ENCODE data around the gene MCC.
A peak's percentile ranks its signal among the peaks of the same experiment; 100 is the strongest.

MCC gene

GRCh38 chr5:113487781-113488644 is at the start of gene MCC:
Gene MCC, minus strand, starts transcription at chr5:113488453.
- peak within 1 kb of the TSS; percentile 78 for H3K4me3 ChIP-seq (ENCODE audit: low read length)
- peaks cover 6% of the 10 kb centered on the region for H3K9me3 ChIP-seq (ENCODE audit: control insufficient read depth, low read depth, low read length)
- H3K27me3 ChIP-seq (ENCODE audit: control insufficient read depth, insufficient read depth, low read length), result peaks cover 46% of the 10 kb centered on the region
- H3K27ac ChIP-seq (ENCODE audit: low read length), result no peak within 1 kb of the TSS
- H3K36me3 ChIP-seq (ENCODE audit: control insufficient read depth, low read depth, low read length), result no peaks in the 10 kb centered on the region
- peaks cover 3% of the 10 kb centered on the region for H3K4me1 ChIP-seq (ENCODE audit: control insufficient read depth, low read depth, low read length)
- peak within 1 kb of the TSS; percentile 52 for H3K9ac ChIP-seq (ENCODE audit: low read length)

- H3K27me3 ChIP-seq (ENCODE audit: control insufficient read depth, insufficient read depth, low read length), result peaks cover 15% of the 10 kb centered on the region
- H3K4me3 ChIP-seq (ENCODE audit: low read length), result peak overlapping the region; percentile 25
- no peaks in the 10 kb centered on the region for H3K9me3 ChIP-seq (ENCODE audit: control insufficient read depth, low read depth, low read length)
- peaks cover 24% of the 10 kb centered on the region for H3K4me1 ChIP-seq (ENCODE audit: control insufficient read depth, low read depth, low read length)
- H3K9ac ChIP-seq (ENCODE audit: low read length), result peak overlapping the region; percentile 37
- H3K36me3 ChIP-seq (ENCODE audit: control insufficient read depth, low read depth, low read length), result peaks cover 3% of the 10 kb centered on the region
- no peak overlapping the region for H3K27ac ChIP-seq (ENCODE audit: low read length)
Observed at GRCh38 chr5:113531481-113532159, 43.4 kb upstream of the MCC start.

GRCh38 chr5:113527746-113528145 is 39.5 kb upstream of the MCC start:
- H3K27me3 ChIP-seq (ENCODE audit: control insufficient read depth, insufficient read depth, low read length), result peaks cover 14% of the 10 kb centered on the region
- no peaks in the 10 kb centered on the region for H3K9me3 ChIP-seq (ENCODE audit: control insufficient read depth, low read depth, low read length)
- no peak overlapping the region for H3K9ac ChIP-seq (ENCODE audit: low read length)
- peaks cover under 1% of the 10 kb centered on the region for H3K36me3 ChIP-seq (ENCODE audit: control insufficient read depth, low read depth, low read length)
- H3K27ac ChIP-seq (ENCODE audit: low read length), result no peak overlapping the region
- no peak overlapping the region for H3K4me3 ChIP-seq (ENCODE audit: low read length)
- H3K4me1 ChIP-seq (ENCODE audit: control insufficient read depth, low read depth, low read length), result peaks cover 26% of the 10 kb centered on the region

- Histone ChIP-seq H3K4me1 (ENCODE audit: control insufficient read depth, low read depth, low read length) (peaks cover 14% of the 10 kb centered on the region), H3K27ac (ENCODE audit: low read length) (no peak overlapping the region), H3K27me3 (ENCODE audit: control insufficient read depth, insufficient read depth, low read length) (peaks cover 6% of the 10 kb centered on the region), H3K36me3 (ENCODE audit: control insufficient read depth, low read depth, low read length) (no peaks in the 10 kb centered on the region), H3K9ac (ENCODE audit: low read length) (no peak overlapping the region), H3K9me3 (ENCODE audit: control insufficient read depth, low read depth, low read length) (no peaks in the 10 kb centered on the region), H3K4me3 (ENCODE audit: low read length) (no peak overlapping the region)
Observed at GRCh38 chr5:113526421-113526820, 38.2 kb upstream of the MCC start.

GRCh38 chr5:113524927-113525326 is 36.7 kb upstream of the MCC start:
- H3K4me1 ChIP-seq (ENCODE audit: control insufficient read depth, low read depth, low read length), result peaks cover 7% of the 10 kb centered on the region
- H3K36me3 ChIP-seq (ENCODE audit: control insufficient read depth, low read depth, low read length), result no peaks in the 10 kb centered on the region
- no peaks in the 10 kb centered on the region for H3K27me3 ChIP-seq (ENCODE audit: control insufficient read depth, insufficient read depth, low read length)
- H3K27ac ChIP-seq (ENCODE audit: low read length), result no peak overlapping the region
- H3K9ac ChIP-seq (ENCODE audit: low read length), result no peak overlapping the region
- H3K4me3 ChIP-seq (ENCODE audit: low read length), result no peak overlapping the region
- H3K9me3 ChIP-seq (ENCODE audit: control insufficient read depth, low read depth, low read length), result no peaks in the 10 kb centered on the region

- Histone ChIP-seq H3K27ac (ENCODE audit: low read length) (no peak overlapping the region), H3K9me3 (ENCODE audit: control insufficient read depth, low read depth, low read length) (no peaks in the 10 kb centered on the region), H3K36me3 (ENCODE audit: control insufficient read depth, low read depth, low read length) (no peaks in the 10 kb centered on the region), H3K4me1 (ENCODE audit: control insufficient read depth, low read depth, low read length) (peaks cover 3% of the 10 kb centered on the region), H3K4me3 (ENCODE audit: low read length) (no peak overlapping the region), H3K27me3 (ENCODE audit: control insufficient read depth, insufficient read depth, low read length) (no peaks in the 10 kb centered on the region), H3K9ac (ENCODE audit: low read length) (no peak overlapping the region)
Observed at GRCh38 chr5:113523168-113523567, 34.9 kb upstream of the MCC start.

GRCh38 chr5:113520899-113521298 is 32.6 kb upstream of the MCC start:
- Histone ChIP-seq H3K27ac (ENCODE audit: low read length) (no peak overlapping the region), H3K4me3 (ENCODE audit: low read length) (no peak overlapping the region), H3K9me3 (ENCODE audit: control insufficient read depth, low read depth, low read length) (no peaks in the 10 kb centered on the region), H3K36me3 (ENCODE audit: control insufficient read depth, low read depth, low read length) (peaks cover 6% of the 10 kb centered on the region), H3K9ac (ENCODE audit: low read length) (no peak overlapping the region), H3K27me3 (ENCODE audit: control insufficient read depth, insufficient read depth, low read length) (no peaks in the 10 kb centered on the region), H3K4me1 (ENCODE audit: control insufficient read depth, low read depth, low read length) (no peaks in the 10 kb centered on the region)

GRCh38 chr5:113520429-113520828 is 32.2 kb upstream of the MCC start:
- Histone ChIP-seq H3K4me3 (ENCODE audit: low read length) (no peak overlapping the region), H3K9ac (ENCODE audit: low read length) (no peak overlapping the region), H3K4me1 (ENCODE audit: control insufficient read depth, low read depth, low read length) (no peaks in the 10 kb centered on the region), H3K9me3 (ENCODE audit: control insufficient read depth, low read depth, low read length) (no peaks in the 10 kb centered on the region), H3K36me3 (ENCODE audit: control insufficient read depth, low read depth, low read length) (peaks cover 10% of the 10 kb centered on the region), H3K27me3 (ENCODE audit: control insufficient read depth, insufficient read depth, low read length) (no peaks in the 10 kb centered on the region), H3K27ac (ENCODE audit: low read length) (no peak overlapping the region)

GRCh38 chr5:113519412-113519811 is 31.2 kb upstream of the MCC start:
- Histone ChIP-seq H3K4me3 (ENCODE audit: low read length) (no peak overlapping the region), H3K36me3 (ENCODE audit: control insufficient read depth, low read depth, low read length) (peaks cover 11% of the 10 kb centered on the region), H3K27ac (ENCODE audit: low read length) (no peak overlapping the region)

GRCh38 chr5:113518884-113519283 is 30.6 kb upstream of the MCC start:
- H3K9me3 ChIP-seq (ENCODE audit: control insufficient read depth, low read depth, low read length), result no peaks in the 10 kb centered on the region
- no peak overlapping the region for H3K4me3 ChIP-seq (ENCODE audit: low read length)
- peaks cover 11% of the 10 kb centered on the region for H3K36me3 ChIP-seq (ENCODE audit: control insufficient read depth, low read depth, low read length)
- H3K27me3 ChIP-seq (ENCODE audit: control insufficient read depth, insufficient read depth, low read length), result no peaks in the 10 kb centered on the region
- peaks cover 6% of the 10 kb centered on the region for H3K4me1 ChIP-seq (ENCODE audit: control insufficient read depth, low read depth, low read length)
- H3K9ac ChIP-seq (ENCODE audit: low read length), result no peak overlapping the region
- no peak overlapping the region for H3K27ac ChIP-seq (ENCODE audit: low read length)

More at GRCh38 chr5:113519412-113519811, 31.2 kb upstream of the MCC start:
- Histone ChIP-seq H3K9ac (ENCODE audit: low read length) (no peak overlapping the region), H3K27me3 (ENCODE audit: control insufficient read depth, insufficient read depth, low read length) (no peaks in the 10 kb centered on the region), H3K4me1 (ENCODE audit: control insufficient read depth, low read depth, low read length) (peaks cover 4% of the 10 kb centered on the region), H3K9me3 (ENCODE audit: control insufficient read depth, low read depth, low read length) (no peaks in the 10 kb centered on the region)

GRCh38 chr5:113514289-113514635 is 26.0 kb upstream of the MCC start:
- H3K27me3 ChIP-seq (ENCODE audit: control insufficient read depth, insufficient read depth, low read length), result no peaks in the 10 kb centered on the region
- H3K27ac ChIP-seq (ENCODE audit: low read length), result no peak overlapping the region
- no peaks in the 10 kb centered on the region for H3K9me3 ChIP-seq (ENCODE audit: control insufficient read depth, low read depth, low read length)
- peaks cover 6% of the 10 kb centered on the region for H3K4me1 ChIP-seq (ENCODE audit: control insufficient read depth, low read depth, low read length)
- peak overlapping the region; percentile 88 for H3K4me3 ChIP-seq (ENCODE audit: low read length)
- H3K9ac ChIP-seq (ENCODE audit: low read length), result peak overlapping the region; percentile 70
- peaks cover 11% of the 10 kb centered on the region for H3K36me3 ChIP-seq (ENCODE audit: control insufficient read depth, low read depth, low read length)
